GM10847 (cell line): ENCODE measurements around the gene NFYC.

Experiments used
- POLR2A ChIP-seq: IDR thresholded peaks from 2 replicates; pipeline ENCODE4 v1.6.1; 2011; ENCODE audit not compliant: insufficient read length; ENCODE audit errors: extremely low read depth

Gene NFYC

DNA sequence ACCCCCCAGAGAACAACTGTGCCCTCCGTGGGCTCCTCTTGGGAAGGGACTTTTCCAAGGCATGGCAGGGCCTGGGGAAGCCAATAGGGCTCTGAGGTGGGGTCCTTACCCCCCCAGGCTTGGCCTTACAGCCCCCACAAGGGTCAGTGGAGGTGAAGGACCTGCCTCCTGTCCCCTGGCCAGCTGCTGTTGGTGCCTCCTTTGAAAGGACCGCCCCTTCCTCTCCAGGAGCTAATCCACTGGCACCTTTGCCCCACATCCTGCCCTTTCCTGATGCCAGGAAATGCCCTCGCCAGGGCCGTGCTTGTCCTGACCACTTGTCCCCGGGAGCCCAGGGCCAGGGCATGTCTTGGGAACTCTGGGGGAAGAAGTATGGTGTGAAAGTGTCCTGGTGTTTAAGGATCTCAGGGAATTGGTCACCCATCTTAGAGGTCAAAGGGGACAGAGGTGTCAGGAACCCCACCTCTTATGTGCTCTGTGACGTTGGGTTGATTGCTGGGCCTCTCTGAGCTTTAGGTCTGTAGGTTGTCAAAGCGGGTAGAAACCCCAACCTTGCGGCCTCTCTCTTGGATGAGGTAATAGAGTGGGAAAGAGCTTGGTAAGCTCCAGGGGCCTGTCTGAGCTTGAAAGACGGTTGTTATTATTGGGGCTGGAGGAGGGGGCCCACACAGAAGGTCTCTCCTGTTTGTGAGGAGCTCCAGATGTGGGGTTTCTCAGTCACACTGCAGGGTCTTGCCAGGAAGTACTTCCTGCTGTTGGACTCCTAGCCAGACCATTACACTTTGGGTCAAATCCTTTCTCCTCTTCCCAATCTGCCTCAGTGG is 94.9 kb downstream of the NFYC start:
- TF ChIP-seq POLR2A = no peak

DNA sequence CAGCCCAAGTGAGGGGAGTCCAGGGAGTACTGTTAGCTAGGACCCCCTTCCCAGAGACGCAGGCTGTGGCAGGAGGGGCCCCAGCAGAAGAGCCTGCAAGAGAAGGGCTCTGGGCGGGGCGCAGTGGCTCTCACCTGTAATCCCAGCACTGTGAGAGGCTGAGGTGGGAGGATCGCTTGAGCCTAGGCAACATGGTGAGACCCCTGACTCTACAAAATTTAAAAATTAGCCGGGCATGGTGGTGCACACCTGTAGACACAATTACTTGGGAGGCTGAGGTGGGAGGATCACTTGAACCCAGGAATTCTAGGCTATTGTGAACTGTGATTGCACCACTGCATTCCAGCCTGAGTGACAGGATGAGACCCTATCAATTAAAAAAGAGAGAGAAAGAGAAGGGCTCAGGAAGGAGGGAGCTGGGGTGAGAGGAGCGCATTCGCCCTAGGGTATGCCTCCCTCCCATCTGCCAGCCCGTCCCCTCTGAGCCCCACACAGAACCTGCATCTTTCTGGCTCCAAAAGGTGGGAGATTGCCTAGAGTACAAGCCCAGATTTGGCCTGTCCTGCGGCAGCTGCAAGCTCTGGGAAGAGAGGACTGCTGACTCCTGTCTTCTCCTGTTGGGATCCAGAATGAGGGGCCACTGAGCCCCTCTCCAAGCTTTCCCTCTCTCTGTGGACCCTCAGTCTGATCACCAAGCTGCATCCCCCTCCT is 95.6 kb downstream of the NFYC start:
- no peak for TF ChIP-seq POLR2A

DNA sequence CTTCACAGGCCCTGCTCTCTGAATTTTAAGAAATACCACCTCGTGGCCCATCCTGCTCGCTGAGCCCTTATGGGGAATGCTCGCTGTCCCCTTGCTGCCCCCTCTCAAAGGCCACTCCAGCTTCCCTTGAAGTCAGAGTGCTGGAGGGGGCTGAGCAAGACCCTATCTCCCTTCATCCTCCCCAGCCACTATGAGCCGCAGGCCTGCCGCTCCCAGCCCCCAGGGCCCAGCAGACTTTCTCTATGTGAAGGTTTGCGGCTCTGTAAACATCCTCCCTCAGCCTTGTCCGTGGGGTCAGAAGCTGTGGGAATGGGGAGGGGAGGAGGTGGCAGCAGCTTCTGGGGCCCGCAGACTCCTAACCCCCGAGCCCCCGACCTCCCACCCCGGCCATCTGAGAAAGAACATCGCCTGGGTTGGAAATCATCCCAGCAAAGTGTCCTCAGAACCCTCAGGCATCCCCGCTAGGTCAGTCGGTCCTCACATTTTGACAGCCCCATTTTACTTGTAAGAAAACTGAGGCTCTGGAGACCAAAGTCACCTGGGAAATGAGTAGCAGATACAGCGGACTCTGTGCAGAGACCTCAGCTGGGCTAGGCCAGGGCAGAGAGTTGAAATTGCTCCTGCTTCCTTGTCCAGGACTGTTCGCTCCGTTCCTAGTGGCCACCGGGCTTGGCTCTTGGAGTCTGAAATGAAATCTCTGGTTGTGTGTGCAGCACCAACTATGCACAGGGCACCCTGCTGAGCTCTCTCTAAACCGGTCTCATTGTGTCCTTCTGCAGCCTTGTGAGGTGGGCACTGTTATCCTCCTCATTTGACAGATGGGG is 96.4 kb downstream of the NFYC start:
- TF ChIP-seq POLR2A = no peak

DNA sequence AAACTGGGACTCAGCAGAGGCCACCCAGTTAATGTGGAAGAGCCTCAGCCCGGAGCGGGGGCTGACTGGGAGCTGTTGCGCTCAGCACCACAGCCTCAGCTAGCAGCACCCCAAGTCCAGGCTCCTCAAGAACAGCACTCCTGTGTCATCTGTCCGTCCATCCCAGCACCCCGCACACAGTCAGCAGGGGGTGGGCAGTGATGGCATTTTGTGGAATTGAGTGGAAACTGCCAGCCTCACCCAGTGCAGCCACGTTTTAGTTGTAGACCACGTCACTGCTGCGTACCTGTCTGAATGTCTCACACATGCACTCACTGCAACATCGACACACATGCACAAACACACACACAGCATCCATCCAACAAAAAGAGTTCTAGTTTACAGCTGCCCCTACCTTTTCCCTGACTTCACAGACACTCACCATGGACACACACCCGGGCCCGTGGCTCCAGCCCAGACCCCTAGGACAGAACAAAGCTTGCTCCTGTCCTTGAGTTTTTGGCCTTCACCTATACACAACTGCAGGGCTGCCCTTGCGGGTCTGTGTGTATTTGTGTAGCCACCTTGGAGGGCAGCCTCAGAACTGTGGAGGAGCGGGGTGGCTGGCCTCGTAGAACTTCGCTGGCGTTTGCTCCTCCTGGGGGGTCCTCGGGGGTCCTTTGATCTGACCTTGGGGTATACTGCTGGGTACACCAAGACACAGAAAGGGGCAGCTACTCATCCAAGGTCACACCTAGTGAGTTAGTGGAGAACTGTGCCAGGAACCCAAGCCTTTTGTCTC is 97.2 kb downstream of the NFYC start:
- no peak for TF ChIP-seq POLR2A

DNA sequence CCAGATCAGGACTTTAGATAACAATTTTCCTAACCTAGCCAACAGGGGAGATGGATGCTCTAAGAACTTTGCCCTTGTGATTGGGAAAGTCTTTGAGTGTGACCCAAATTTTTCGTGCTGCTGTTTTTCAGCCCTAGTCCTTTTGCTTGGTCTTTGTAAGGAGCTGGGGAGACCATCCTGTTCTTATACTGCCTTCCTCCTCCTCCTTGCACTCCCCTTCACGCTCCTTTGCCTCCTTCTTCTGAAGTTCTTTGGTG is 97.8 kb downstream of the NFYC start:
- TF ChIP-seq POLR2A = no peak

DNA sequence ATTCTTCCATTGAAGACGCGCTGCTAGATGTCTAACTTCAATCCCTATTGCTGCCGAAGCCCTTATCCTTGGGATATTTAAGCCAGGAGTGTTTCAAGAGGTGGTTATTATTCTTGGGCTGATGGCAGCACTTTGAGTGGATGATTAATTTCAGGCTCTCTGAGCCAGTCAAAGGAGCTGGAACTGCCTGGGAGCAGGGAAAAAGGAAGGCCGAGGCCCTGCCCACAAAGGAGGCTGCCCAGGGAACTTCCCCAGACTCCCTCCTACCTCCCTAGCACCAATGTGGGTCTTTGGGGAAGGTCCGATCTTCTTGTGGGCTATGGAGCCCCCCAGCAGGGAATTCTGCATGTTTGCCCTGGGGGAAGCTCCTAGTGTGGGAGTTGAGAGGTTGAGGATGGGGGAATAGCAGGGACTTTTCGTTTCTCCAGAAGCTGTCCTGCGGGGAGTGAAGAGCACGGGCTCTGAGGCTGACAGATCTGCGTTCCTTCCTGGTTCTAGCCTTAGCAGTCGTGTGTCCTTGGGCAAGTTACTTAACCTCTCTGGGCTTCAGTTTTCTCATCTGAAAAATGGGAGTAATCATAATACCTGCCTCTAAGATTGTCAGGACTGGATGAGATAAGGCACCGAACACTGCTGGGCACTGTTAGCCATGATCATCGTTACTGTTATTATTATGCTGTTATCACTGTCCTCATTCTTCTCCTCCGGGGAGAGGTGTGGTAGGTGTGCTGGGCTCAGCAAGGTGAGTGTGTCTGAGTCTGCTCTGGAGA is 98.3 kb downstream of the NFYC start:
- TF ChIP-seq POLR2A = no peak

DNA sequence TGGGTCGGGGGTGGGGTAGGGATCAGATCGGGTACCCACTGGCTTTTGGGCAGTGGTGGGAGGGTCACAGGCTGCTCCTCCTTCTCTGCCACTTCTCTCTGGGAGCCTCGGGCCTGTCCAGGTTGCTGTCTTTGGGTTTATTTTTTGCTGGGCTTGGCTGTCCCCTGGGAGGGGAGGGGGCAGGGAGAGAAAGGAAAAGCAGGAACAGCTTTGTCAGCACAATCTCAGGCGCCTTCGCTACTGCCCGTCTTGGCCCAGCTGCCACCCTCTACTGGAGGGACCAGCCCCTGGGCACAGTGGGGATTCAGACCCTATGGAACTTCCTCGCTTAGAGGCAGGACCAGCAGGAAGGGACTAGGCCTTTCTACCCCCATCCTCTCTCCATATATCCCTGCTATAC is 100.5 kb downstream of the NFYC start:
- no peak for TF ChIP-seq POLR2A

DNA sequence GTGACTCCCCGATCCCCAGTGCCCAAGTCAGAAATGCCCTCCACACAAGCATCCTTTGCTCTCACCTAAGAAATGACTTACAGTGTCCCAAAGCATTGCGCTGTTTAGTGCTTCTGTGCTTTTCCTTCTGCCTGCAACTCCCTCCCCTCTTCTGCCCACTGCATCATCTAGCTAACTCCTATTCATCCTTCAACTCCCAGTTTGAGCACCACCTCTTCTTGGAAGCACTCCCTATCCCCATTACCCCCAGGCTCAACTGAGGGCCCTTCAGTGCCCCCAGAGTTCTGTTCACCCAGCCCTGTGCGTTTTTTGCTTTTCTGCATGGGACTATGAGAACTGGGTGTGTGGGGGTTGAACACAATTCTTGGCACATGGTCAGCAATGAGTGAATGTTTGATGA is 102.1 kb downstream of the NFYC start:
- TF ChIP-seq POLR2A = no peak

DNA sequence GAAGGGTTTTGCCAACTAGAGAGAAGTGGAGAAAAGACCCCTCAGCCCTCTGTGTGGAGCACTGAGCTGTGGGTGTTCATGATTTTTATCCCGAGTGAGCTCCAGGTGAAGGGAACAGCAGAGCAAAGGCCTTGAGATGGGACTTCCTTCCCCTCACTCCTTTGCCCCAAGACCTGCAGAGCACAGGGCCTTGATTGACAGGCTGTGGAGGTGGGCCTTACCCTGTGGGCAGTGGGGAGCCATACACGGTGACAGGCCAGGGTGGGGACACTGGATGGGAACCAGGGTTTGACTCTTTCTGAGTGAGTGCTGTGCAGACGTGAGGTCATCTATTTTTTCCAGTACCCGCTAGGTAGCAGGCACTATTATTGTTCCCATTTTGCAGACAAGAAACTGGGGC is 102.5 kb downstream of the NFYC start:
- TF ChIP-seq POLR2A = no peak

DNA sequence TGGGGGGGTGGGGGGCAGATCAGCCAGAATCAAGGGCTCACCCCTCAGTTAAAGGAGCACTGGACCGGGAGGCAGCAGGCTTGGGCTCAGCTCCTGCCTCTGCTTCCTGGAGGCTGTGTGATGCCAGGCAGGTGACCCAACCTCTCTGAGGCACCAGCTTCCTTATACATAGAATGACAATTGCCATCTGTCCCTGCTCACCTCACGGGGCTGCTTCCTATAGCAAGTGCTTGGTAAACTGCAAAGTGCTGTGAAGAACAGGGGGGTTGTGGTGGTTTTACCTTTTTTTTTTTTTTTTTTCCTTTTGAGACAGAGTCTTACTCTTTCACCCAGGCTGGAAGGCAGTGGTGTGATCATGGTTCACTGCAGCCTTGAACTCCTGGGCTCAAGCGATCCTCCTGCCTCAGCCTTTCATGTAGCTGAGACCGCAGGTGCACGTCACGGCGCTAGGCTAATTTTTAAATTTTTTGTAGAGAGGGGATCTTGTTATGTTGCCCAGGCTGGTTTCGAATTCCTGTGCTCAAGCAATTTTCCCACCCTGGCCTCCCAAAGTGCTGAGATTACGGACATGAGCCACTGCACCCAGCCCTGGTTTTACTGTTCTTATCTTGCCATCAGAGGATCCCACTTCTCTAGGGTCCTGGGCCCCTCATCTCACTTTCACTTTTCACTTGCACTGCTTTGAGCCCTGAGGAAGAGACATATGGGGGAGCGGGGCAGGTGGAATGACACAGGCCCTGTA is 103.6 kb downstream of the NFYC start:
- no peak for TF ChIP-seq POLR2A

DNA sequence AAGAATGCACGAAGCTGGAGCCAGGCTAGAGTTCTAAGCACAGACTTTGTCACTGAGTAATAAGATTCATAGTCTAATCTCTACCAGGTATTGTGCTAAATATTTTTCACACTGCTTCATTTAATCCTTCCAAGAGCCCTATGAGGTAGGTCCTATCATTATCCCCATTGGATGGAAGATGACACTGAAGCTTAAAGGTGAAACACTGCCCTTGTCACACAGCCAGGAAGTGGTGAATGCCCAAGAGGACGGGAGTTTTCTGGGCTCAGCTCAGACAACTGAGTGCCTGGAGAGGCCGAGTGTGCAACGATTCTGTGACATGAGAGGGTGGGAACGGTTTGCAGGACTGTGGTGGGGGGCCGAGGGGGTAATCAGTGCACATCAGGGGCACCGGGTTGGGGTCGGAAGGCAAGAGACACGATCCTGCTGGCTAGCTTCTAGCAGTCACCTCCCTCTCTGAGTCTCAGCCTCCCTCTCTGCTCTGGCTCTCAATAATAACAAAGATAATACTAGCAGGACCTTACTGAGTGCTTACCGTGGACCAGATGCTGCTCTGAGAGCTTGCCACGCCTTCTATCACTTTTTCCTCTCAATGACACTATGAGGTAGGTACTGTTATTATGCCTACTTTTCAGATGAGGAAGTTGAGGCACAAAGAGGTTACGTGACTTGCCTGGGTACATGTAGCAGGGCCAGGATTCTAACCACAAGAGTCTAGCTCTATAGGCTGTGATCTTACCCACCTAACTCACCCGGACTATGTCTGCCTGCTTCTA is 104.5 kb downstream of the NFYC start:
- no peak for TF ChIP-seq POLR2A

DNA sequence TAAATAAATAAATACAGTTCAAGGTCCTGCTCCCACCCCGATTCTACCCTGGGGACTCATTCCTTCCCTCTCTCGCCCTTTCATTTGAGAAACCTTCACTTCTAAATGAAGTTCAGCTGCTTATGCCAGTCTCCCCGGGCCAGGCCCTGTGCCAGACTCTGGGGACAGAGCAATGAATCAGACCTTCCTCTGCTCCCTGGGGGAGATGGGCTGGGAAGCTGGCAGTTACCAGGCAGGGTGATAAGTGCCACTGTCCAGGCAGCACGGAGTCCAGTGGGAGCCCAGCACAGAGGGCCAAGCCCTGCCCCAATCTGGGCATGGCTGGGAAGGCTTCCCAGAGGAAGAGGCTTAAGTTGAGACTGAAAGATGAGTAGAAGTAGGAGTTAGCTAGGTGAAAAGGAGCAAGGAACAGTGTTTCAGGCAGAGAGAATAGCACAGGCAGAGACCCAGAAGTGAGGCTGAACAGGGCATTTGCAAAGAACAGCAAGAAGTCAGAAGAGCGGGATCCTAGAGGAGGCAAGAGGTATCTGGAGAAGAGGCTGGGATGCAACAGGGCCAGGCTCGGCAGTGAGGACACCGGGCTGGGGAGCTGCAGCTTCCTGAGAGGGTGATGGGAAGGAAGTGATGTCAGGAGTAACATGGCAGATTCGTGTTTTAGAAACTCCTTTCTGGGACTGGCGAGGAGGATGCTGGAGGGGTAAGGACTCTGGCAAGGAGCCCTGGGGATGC is 105.6 kb downstream of the NFYC start:
- no peak for TF ChIP-seq POLR2A

DNA sequence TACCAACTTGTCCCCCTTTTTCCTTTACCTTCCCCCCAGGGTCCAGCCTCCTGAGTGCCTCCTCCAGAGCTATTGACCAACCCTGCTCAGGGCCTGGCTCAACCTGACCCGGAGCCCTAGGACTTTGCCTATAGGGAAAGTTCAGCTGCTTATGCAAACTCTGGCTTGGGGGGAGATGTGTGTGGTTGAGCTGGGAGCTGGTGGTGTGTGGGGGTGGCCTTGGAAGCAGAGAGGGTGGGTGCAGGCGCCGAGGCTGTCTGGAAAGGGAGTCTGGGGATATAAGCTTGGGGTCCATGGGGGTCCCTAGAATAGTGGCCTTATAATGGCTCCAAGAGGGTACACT is 106.1 kb downstream of the NFYC start:
- no peak for TF ChIP-seq POLR2A
